Myocyte (in vitro differentiated cells): ENCODE measurements around the gene KRT10. TPM values are rescaled to one million over a fixed set of nuclear protein-coding genes. Genes with fewer than 3 reads are reported as not detected.

Experiments
- DNase-seq: peaks from one replicate; pipeline ENCODE4 v3.0.0-alpha.2; 2012; ENCODE audit warnings: low read depth
- total RNA-seq: library from RNA; depleted of rRNA; stranded (reverse); fragments of >200 nt; gene quantifications from 2 replicates; pipeline ENCODE4 v1.2.3, GENCODE V29; 2014

The KRT10 gene
- total RNA-seq, 1 donor from 2014 or later = 36.3 TPM

- no peak for DNase-seq
Observed at GRCh38 chr17:40809721-40810421, 12.5 kb downstream of the KRT10 start.

DNA sequence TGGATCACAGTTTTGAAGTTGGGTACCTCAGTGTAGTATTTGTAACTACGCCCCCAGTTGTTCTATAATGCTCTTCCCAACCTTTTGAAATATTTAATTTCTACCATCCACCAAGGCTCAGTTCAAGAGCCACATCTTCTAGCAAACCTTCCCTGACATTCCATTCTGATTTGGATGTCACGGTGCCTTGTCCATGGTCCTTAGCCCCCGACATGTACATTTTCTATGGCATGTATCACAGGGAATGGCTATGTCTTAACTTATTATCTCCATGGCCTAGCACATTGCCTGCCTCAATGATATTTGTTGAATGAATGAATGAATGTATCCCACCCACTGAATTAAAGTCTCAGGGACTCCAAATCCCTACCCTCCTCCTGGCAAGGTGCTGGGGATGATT is 16.3 kb downstream of the KRT10 start:
- DNase-seq = no peak

- DNase-seq = peak; percentile 67
Observed at GRCh38 chr17:40803617-40804082, 18.8 kb downstream of the KRT10 start.

DNA sequence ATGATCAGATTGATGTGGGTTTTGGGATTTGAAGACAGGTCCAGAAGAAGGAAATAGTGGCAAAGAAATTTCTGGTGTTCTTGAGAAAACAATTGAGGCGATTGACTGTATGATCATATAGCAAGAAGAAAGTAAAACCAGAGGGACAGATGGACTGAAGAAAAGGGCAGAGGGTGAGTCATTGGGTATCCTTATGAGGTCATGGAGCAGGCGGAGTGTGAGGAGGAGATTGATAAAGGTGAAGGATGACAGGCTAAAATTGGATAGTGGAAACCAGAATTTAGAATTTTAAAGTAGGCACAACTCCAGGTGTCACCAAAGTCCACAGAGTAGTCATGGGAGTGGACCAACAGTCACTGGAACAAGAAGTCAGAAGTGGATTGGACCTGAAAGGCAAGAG is 21.3 kb downstream of the KRT10 start:
- DNase-seq = no peak

GRCh38 chr17:40800381-40800780 is 22.0 kb downstream of the KRT10 start:
- DNase-seq = no peak

- no peak for DNase-seq
Observed at GRCh38 chr17:40799859-40800258, 22.6 kb downstream of the KRT10 start, which contains the start of gene KRT28. TSS of gene KRT28 (minus strand) at chr17:40799959. CDS start at chr17:40799893, 66 bp downstream.

- no peak for DNase-seq
Observed at GRCh38 chr17:40796846-40797245, 25.6 kb downstream of the KRT10 start.

DNA sequence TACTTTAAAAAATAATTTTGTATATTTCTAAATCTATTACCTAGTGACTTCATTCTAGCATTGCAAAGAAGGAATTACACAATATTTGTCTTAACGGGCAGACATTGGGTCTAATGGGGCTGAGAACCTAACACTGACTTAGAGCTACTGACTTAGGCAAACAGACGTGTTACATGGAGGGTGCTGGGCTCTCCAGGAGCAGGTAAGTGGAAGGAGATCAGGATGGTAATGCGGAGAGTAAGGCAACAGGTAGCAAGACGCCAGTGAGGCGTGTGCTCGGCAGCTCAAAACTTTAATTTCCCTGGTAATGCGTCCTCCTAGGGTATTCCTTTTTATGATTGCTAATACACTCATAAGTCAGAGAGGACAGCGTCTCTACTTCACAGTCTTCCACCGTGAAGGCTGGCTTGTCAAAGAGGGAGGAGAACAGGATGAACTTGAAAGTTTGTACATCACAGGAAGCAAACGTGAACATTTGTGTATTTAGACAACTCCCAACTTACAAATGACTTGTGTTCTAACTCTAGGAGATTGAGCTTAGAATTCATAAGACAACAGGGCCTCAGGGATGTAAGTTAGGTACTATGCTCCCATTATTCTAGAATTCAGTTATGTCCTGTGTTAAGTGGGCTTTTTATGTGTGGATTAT is 27.3 kb downstream of the KRT10 start:
- DNase-seq = no peak

DNA sequence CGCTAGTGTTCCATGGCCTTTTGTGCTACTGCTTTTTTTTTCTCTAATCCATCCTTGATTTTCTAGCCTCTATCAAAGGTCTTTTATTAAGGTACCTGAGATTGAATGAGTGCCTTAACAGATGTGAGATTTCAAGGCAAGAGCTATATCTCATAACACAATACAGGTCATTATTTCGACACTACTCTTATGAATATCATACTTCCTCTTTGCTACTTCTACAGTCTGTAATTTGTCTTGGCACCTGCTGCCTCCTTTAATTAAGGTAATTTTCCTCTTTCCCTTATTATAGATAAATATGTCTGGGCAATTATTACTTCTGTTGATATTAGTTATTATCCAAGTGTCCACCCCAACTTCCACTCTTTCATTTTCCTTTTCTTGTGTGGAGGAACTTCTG is 27.9 kb downstream of the KRT10 start:
- no peak for DNase-seq

DNA sequence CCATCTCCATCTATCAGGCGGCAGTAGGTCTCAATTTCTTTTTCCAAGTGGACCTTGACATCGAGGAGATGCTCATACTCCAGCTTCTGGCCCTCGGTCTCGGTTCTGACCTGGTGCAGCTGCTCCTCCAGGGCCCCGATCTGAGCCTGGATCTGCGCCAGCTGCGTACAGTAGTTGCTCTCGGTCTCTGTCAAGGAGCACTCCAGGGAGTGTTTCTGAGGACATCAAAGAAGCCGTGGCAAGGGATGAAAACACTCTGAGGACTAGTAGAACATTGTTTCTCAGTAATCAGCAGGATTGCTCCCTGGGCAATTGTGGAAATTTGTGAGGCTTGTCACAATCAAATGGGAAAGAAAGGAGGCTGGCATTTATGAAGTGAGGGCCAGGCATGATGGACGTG is 28.6 kb downstream of the KRT10 start:
- DNase-seq = no peak

DNA sequence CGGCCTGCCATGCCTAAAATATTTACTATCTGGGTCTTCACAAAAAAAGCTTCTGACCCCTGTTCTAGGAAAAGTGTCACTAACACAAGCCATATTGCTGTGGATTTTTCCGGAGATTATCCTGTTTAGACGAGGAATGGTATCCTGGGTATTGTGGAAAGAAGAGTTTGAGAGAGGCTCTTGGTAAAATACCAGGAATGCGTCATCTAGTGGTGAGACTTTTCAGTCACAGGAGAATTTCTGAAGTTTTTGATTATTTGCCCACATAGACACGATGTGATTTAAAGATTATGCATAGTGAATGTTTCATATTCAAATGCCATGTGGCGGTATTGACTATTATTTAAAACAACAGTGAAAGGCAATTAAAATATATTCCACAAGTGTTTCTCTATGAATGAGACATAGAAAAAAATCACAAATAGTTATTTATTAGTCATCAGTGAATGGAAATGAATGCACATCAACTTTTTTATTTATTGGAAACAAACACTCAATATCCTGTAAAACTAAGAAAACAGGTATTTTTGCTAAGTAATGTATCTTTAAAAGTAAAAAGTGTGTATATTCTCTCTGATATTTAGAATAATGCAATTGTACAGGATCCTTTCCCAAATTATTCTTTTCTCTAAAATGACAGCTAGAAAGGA is 30.5 kb downstream of the KRT10 start:
- peak; percentile 39 for DNase-seq

GRCh38 chr17:40791111-40791510 is 31.3 kb downstream of the KRT10 start:
- DNase-seq = no peak

DNA sequence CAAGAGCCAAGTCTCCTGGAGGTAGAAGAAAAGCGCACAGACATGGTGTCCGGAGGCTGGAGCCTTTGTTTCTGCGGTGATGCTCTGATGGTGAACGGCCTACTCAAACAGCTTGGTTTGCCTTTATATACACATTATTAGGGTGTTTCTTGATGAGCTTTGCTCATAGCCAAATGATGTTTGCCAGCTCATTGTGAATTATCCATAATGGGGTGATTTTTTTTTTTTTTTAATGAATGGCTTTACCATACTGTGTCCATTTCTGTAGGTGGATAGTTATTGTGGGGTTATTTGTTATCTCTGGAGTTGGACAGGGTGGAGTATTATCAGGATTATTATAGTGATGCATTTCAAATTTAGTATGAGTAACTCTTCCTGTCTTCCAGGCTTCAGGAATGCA is 40.0 kb downstream of the KRT10 start, which contains the start of gene KRT27:
KRT27 (minus strand) TSS at position 101 of the 400 bp plus-strand sequence; CDS start at position 44, 57 bp downstream.
- no peak for DNase-seq

DNA sequence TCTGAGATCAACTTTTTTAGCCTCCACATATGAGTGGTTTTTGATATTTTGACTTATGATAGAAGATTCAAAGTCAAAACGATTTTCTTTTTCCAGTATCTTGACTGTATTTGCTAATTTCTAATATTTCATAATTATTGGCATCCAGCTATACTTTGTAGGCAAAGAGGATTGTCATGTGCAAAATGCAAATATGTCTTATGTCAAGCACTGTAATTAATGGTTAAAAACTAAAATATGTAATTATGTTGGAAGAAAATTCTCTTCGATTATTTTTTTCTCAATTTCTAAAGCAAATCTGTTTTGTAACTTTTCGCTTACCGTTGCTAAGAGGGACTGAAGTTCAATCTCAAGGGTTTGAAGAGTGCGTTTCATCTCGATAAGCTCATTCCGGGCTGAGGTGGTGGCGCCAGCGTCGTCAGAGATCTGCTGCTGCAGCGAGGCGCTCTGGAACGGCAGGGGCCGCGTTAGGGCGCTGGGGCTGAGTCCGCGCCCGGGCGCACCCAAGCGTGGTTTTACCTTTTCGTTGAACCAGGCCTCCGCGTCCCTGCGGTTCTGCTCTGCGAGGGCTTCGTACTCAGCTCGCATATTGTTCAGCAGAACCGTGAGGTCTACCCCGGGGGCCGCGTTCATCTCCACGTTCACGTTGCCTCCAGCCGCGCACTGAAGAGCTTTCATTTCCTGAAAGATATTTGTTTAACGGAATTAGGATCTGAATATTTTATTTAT is 43.1 kb downstream of the KRT10 start:
- DNase-seq = no peak

DNA sequence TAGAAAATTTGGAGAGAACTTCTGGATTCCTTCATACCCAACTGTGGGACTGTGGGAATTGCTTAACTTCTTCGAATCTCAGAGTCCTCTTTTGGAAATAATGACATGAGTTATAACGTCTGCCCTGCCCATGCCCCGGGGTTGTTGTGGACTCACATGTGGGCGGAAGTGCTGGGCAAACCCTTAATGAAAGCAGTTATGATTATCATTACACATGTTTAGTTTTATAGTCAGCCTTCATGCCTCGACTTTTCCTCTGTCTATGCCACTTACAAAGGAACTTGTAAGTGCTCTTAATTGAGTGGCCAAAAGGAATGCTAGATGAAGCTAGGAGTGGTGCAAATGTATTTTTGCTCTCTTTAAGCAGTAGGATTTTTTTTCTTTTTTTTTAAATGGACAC is 44.0 kb downstream of the KRT10 start:
- DNase-seq = no peak

DNA sequence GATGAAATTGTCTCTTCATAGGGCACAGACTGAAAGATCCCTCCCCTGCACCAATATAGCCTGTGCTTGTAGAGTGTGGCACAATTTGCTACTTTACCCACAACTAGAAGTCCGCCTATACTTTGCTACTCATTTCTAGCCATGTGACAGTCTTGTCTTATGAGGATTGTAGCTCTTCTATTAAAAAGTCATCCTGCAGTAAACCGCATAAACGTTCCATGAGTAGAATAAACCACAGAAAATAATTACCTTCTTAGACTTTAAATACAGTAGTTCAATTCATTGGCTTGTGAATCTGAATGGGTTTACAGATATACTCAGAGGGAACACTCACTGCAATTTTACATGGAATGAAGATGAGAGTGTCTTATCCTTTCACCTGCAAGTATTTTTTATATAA is 44.4 kb downstream of the KRT10 start:
- no peak for DNase-seq

DNA sequence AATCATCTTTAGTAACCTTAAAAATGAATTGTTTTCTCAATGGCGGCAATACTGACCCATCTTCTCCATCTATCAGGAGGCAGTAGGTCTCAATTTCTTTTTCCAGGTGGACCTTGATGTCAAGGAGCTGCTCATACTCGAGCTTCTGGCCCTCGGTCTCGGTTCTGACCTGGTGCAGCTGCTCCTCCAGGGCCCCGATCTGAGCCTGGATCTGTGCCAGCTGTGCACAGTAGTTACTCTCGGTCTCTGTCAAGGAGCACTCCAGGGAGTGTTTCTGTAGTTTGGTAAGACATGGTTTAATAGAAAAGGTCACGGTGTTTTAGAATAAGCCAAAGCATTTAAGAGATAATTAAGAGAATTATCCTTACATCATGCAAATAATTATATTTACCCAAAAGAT is 45.0 kb downstream of the KRT10 start:
- DNase-seq = no peak

- DNase-seq = no peak
Observed at GRCh38 chr17:40775945-40776344, 46.5 kb downstream of the KRT10 start.

DNA sequence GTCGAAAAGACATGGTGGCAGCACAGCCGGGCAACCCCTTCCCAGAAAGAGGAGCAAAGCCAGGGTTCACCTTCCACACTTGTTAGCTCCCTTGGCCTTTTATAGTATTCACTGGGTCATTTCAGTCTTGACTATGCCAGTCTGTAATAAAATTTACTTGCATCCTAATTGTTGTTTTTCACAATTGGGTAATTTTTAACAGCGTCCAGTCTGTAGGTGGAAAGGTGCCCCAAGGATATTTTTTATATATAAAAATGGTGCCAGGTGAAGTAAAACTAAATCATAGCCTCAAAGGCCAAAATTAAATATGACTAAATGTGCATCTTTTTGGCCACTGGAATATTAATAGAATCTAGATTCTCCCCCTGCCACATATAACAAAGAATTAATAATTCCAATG is 50.3 kb downstream of the KRT10 start, which contains the start of gene KRT26:
KRT26 (minus strand) TSS at position 101 of the 400 bp plus-strand sequence; CDS start at position 13, 88 bp downstream.
- no peak for DNase-seq
